Panc1 (cell line): ENCODE measurements around the gene IGF1R. TPM values are rescaled to one million over a fixed set of nuclear protein-coding genes. Genes with fewer than 3 reads are reported as not detected.

Experiments
- ATAC-seq: fragments of 200-7000 bp; cut with Tn5 transposase; 2 replicates; pipeline ENCODE4 v1.9.1; 2020; ENCODE audit warnings: mild to moderate bottlenecking, moderate library complexity
- BruUV-seq: library from RNA; stranded (reverse); fragments of 400-500 nt; replicated peaks from 2 replicates; lab custom pipeline; 2021; lab: Mats Ljungman, UMichigan
- CTCF ChIA-PET: fragments of 300-600 bp; sonication (Branson Sonifier 250); formaldehyde crosslinking; loops from one replicate; lab custom pipeline; 2022; ENCODE audit warnings: antibody characterized with exemption; lab: Charles Lee
- POLR2A ChIA-PET: fragments of 300-600 bp; sonication (Branson Sonifier 250); formaldehyde crosslinking; loops from one replicate; lab custom pipeline; 2022; ENCODE audit warnings: antibody characterized with exemption; lab: Charles Lee
- DNase-seq: peaks from one replicate; pipeline ENCODE4 v3.0.0-alpha.2; 2010; ENCODE audit warnings: low read depth, low spot score
- H3K27ac ChIP-seq: 2 replicates; pipeline ENCODE4 v1.5.1; 2011; ENCODE audit warnings: mild to moderate bottlenecking, low read length, inconsistent platforms
- H3K27me3 ChIP-seq: fragments of 200-500 bp; sonication (Bioruptor generic); 2 replicates; pipeline ENCODE4 v1.6.0; 2014; ENCODE audit warnings: low read length, inconsistent platforms; ENCODE audit not compliant: control insufficient read depth, insufficient read depth
- H3K36me3 ChIP-seq: fragments of 200-500 bp; sonication (Bioruptor generic); 2 replicates; pipeline ENCODE4 v1.5.1; 2014; ENCODE audit warnings: inconsistent platforms, mild to moderate bottlenecking, low read length, moderate library complexity; ENCODE audit not compliant: control insufficient read depth, insufficient read depth
- H3K4me1 ChIP-seq: 2 replicates; pipeline ENCODE4 v1.5.1; 2011; ENCODE audit warnings: inconsistent platforms, mild to moderate bottlenecking, low read length, moderate library complexity; ENCODE audit not compliant: control insufficient read depth, insufficient read depth
- H3K4me3 ChIP-seq, 2 experiments: 2 replicates each; pipeline ENCODE4 v1.5.1; 2011 to 2012; ENCODE audit warnings: low read depth in 2 of 2, low read length in 2 of 2, mild to moderate bottlenecking in 2 of 2, inconsistent platforms in 1 of 2, moderate library complexity in 1 of 2
- H3K9me3 ChIP-seq: fragments of 200-500 bp; sonication (Bioruptor generic); 2 replicates; pipeline ENCODE4 v1.5.1; 2014; ENCODE audit warnings: low read depth, mild to moderate bottlenecking, inconsistent platforms, low read length, moderate library complexity; ENCODE audit not compliant: control insufficient read depth, insufficient read depth
- POLR2AphosphoS5 ChIP-seq: IDR thresholded peaks from 2 replicates; pipeline ENCODE4 v1.6.1; 2012; ENCODE audit warnings: mild to moderate bottlenecking, low read depth, low read length, moderate library complexity
- SIN3A ChIP-seq: IDR thresholded peaks from 2 replicates; pipeline ENCODE4 v1.6.1; 2012; ENCODE audit warnings: low read depth, mild to moderate bottlenecking, low read length, moderate library complexity, borderline replicate concordance; ENCODE audit not compliant: insufficient read depth
- TCF7L2 ChIP-seq: IDR thresholded peaks from 2 replicates; pipeline ENCODE4 v1.6.1; 2011; ENCODE audit warnings: mild to moderate bottlenecking, low read depth, low read length, inconsistent platforms
- in situ Hi-C: cut with HindIII; loops from 2 replicates; pipeline ENCODE4 v1.10.0; 2016; ENCODE audit warnings: low sequenced_read_pairs, low pct_unique_long_range_greater_than_20kb
- intact Hi-C: fragments of 100-400 bp; cut with micrococcal nuclease; formaldehyde crosslinking; loops from one replicate; pipeline ENCODE4 v1.10.0; 2022; ENCODE audit not compliant: unreplicated experiment
- total RNA-seq: library from RNA; stranded (reverse); gene quantifications from one replicate; pipeline ENCODE4 v1.2.1, GENCODE V29; 2021; ENCODE audit not compliant: unreplicated experiment
- TF ChIP-seq, protein P1 (sequence below), 2 experiments: IDR thresholded peaks; 2 replicates each; pipeline ENCODE4 v1.6.1; 2011 to 2012; ENCODE audit warnings: low read depth in 2 of 2, control low read depth in 1 of 2, low read length in 1 of 2, mild to moderate bottlenecking in 1 of 2, moderate library complexity in 1 of 2; ENCODE audit not compliant: insufficient read depth in 1 of 2
- TF ChIP-seq, protein P2 (sequence below): fragments of 450-650 bp; IDR thresholded peaks from 2 replicates; pipeline ENCODE4 v1.5.1; 2017; ENCODE audit warnings: mild to moderate bottlenecking

Gene IGF1R
- total RNA-seq, 1 experiment from 2014 or later: 77.1 TPM

DNA sequence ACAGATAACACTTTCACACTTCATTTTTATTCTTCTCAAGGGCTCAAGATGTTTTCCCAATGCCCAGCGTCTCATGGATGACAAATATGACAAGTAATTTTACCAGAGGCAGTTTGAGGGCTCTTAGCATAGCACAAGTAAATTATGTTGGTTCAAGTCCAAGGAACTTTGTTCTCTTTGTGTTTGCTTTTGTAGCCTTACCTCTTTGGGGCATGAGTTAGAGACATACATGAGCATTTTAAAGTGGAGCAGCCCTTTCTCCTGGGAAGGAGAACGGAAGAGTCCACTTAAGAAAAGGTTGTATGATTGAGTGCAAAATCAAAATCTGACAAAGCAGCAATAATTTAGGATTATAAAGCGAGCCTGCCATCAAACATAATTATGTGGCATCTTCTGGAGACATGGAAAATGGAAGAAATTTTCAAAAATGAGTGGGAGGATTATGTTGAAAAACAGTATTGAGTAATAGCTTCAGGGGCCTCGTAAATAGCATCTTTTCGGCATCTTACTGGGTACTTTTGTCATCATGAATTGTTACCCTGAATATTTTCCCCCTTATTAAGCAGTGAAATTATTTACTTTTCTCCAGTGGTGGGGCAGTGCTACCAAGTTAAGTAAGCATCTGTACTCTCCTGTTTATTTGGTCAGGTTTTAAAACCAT is 293.4 kb downstream of the IGF1R start:
- no peaks in the 10 kb centered on the region for H3K4me1 ChIP-seq
- ChIA-PET POLR2A (no interaction called here), CTCF (no interaction called here)
- no peak overlapping the region for H3K27ac ChIP-seq
- peaks cover 7% of the 10 kb centered on the region; the same call in 1 of the 2 replicates for H3K36me3 ChIP-seq
- ATAC-seq: no peak
- H3K9me3 ChIP-seq: no peaks in the 10 kb centered on the region
- no peak overlapping the region for H3K4me3 ChIP-seq
- TF ChIP-seq, protein P1, sequence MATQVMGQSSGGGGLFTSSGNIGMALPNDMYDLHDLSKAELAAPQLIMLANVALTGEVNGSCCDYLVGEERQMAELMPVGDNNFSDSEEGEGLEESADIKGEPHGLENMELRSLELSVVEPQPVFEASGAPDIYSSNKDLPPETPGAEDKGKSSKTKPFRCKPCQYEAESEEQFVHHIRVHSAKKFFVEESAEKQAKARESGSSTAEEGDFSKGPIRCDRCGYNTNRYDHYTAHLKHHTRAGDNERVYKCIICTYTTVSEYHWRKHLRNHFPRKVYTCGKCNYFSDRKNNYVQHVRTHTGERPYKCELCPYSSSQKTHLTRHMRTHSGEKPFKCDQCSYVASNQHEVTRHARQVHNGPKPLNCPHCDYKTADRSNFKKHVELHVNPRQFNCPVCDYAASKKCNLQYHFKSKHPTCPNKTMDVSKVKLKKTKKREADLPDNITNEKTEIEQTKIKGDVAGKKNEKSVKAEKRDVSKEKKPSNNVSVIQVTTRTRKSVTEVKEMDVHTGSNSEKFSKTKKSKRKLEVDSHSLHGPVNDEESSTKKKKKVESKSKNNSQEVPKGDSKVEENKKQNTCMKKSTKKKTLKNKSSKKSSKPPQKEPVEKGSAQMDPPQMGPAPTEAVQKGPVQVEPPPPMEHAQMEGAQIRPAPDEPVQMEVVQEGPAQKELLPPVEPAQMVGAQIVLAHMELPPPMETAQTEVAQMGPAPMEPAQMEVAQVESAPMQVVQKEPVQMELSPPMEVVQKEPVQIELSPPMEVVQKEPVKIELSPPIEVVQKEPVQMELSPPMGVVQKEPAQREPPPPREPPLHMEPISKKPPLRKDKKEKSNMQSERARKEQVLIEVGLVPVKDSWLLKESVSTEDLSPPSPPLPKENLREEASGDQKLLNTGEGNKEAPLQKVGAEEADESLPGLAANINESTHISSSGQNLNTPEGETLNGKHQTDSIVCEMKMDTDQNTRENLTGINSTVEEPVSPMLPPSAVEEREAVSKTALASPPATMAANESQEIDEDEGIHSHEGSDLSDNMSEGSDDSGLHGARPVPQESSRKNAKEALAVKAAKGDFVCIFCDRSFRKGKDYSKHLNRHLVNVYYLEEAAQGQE (IDR thresholded peaks at IDR 0.05; ENCODE audit: insufficient read depth in 1 of 2, low read depth in 2 of 2, low read length in 1 of 2): no peak
- TF ChIP-seq SIN3A (no peak), TCF7L2 (no peak), POLR2AphosphoS5 (no peak)
- TF ChIP-seq, protein P2, sequence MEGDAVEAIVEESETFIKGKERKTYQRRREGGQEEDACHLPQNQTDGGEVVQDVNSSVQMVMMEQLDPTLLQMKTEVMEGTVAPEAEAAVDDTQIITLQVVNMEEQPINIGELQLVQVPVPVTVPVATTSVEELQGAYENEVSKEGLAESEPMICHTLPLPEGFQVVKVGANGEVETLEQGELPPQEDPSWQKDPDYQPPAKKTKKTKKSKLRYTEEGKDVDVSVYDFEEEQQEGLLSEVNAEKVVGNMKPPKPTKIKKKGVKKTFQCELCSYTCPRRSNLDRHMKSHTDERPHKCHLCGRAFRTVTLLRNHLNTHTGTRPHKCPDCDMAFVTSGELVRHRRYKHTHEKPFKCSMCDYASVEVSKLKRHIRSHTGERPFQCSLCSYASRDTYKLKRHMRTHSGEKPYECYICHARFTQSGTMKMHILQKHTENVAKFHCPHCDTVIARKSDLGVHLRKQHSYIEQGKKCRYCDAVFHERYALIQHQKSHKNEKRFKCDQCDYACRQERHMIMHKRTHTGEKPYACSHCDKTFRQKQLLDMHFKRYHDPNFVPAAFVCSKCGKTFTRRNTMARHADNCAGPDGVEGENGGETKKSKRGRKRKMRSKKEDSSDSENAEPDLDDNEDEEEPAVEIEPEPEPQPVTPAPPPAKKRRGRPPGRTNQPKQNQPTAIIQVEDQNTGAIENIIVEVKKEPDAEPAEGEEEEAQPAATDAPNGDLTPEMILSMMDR: no peak
- DNase-seq: no peak
- BruUV-seq: no TSS peak
- intact Hi-C loops (loop anchor here (10.0 kb wide), 1 partner anchor 113 kb away; no protein-coding TSS in a partner anchor), in situ Hi-C loops (no loop called here)
- H3K27me3 ChIP-seq: no peaks in the 10 kb centered on the region

DNA sequence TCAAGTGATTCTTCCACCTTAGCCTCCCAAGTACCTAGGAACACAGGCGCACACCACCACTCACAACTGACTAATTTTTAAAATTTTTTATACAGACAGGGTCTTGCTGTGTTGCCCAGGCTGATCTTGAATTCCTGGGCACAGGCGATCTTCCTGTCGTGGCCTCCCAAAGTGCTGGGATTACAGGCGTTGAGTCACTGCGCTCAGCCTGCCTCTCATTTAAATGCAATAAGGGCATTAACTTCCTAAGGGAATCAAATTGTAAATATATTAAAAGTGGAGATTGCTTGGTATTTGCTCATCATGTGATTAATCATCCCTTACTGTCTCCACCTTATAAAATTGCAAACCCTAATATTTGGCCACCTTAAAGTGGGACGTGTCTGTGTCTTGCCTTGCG is 294.1 kb downstream of the IGF1R start:
- ATAC-seq: no peak
- peaks cover 7% of the 10 kb centered on the region; the same call in 1 of the 2 replicates for H3K36me3 ChIP-seq
- DNase-seq: no peak
- no peaks in the 10 kb centered on the region for H3K27me3 ChIP-seq
- H3K4me3 ChIP-seq: no peak overlapping the region
- intact Hi-C loops: loop anchor here (10.0 kb wide), 1 partner anchor 112 kb away; no protein-coding TSS in a partner anchor
- no TSS peak for BruUV-seq
- H3K4me1 ChIP-seq: no peaks in the 10 kb centered on the region
- ChIA-PET CTCF (no interaction called here), POLR2A (no interaction called here)
- TF ChIP-seq, protein P2: no peak
- TF ChIP-seq SIN3A: no peak
- TF ChIP-seq, protein P1 (IDR thresholded peaks at IDR 0.05; ENCODE audit: insufficient read depth in 1 of 2, low read depth in 2 of 2, low read length in 1 of 2): no peak
- in situ Hi-C loops: no loop called here
- H3K9me3 ChIP-seq: no peaks in the 10 kb centered on the region
- no peak overlapping the region for H3K27ac ChIP-seq
